HG03469 (cell line): ENCODE results near the gene DCDC1.

Source experiments
- ATAC-seq: cut with Tn5 transposase; IDR thresholded peaks from one replicate; pipeline ENCODE4 v1.9.1; 2021; ENCODE audit warnings: mild to moderate bottlenecking, moderate library complexity, moderate number of reproducible peaks; ENCODE audit not compliant: unreplicated experiment

Gene DCDC1

GRCh38 chr11:31110830-31111229, 258.7 kb downstream of the DCDC1 start:
- no peak for ATAC-seq

DNA sequence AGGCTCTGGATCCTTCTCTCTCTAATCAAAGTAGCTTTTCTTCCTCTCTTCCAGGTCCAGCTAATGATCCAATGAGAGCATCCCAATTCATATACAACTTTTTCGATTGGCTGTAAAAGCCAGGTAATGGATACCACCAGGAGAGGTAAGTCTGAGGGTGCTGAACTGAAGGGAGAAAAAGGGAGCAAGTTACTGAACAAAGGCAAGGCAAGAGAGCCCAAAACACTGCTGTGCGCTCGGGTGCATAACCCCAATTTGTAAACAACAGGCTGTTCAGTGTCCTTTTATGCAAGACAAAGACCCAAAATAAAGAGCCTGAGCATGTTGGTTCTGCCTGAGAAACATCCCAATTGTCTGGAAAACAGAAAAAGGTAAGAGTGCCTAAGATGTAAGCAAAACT, 260.1 kb downstream of the DCDC1 start:
- ATAC-seq = no peak

DNA sequence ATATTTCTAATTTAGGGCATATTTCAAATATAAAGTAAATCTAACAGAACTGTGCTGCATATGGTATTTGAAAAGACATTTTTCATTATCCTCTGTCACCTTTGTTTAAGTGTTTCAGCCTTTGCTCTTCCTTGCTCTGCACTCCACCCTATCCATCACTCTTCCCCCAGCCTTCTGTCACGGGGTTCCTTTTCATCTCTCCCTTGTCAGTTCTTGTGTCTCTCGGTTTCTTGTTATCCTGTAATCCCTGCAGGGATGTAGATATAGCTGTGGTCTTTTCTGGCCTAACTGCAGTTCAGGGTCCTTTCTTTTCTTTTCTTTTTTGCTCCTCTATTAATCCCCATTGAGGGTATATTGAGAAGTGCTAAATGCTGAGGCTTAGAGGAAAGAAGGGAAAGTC, 261.9 kb downstream of the DCDC1 start:
- no peak for ATAC-seq

DNA sequence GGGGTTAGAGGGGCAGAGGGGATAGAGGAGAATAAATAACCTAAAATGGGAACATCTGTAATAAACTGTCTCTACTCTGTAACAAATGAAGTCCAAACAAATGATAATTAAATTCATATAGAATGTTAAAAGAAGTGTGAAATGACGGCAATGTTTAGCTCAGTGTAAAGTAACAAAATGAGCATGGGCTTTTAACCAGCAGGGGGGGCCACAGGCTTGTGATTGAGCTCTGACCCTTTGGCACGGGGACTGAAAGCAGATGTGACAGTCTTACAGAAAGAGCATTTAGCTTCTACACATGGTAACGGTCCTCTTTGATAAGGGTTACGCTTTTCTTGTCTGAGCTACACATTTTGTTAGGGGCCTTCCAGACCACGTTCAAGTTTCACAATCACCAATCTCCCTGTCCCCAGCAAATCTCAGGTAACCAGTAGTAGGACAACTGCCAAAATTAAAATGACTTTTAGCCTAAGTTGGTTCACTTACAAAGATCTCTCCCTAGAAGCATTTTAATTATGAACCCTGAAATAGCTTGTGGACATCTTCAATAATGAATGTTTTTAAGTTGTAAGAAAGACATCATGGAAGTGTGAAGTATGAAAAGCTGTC, 262.5 kb downstream of the DCDC1 start:
- peak; percentile 95 for ATAC-seq

- no peak for ATAC-seq
These were observed 263.2 kb downstream of the DCDC1 start for GRCh38 chr11:31106326-31106725.

DNA sequence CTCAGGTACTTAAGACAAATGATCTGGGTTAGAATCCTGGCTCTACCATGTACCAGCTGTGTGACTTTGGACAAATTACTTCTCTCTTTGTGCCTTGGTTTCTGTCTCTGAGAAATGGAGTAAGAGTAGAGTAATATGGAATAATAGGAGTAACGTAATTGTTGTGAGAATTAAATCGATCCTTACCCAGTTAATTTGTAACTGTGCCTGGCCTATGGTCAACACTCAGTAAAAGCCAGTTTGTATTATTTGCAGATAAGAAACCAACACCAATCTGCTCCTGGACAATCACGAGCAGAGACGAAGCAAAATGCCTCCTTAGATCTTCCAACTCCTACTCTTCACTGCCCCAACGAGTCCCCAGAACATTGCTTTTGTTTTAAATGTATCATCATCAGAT, 266.7 kb downstream of the DCDC1 start:
- ATAC-seq = no peak

GRCh38 chr11:31102316-31102715, 267.2 kb downstream of the DCDC1 start:
- ATAC-seq = no peak

DNA sequence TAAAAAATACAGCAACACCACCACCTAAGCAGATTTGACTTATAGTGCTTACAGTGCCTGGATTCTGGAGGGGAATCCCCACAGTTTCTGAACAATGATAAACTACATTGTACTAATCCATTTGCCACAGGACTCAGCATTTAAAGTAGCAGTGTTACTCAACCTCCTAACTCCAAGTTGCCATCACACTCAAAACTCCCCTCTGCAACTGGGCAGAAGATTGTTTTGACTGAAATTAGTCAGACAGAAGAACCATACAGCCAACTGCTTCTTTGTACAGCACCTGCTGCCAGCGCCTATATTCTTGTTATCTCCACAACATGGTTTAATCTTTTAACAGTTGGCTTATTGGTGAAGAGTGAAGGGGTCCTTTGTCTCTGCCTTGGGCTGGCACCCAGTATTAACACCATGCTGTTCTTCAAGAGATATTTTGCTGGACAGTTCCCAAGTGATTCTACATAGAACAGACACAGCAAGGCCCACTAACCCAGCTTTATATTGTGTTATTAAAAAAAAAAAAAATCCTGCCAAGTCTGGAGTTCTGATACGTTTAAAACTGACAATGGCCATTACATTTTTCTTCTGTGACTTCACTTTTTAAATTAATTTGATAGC, 273.2 kb downstream of the DCDC1 start:
- no peak for ATAC-seq

GRCh38 chr11:31092638-31093037, 276.9 kb downstream of the DCDC1 start:
- no peak for ATAC-seq

DNA sequence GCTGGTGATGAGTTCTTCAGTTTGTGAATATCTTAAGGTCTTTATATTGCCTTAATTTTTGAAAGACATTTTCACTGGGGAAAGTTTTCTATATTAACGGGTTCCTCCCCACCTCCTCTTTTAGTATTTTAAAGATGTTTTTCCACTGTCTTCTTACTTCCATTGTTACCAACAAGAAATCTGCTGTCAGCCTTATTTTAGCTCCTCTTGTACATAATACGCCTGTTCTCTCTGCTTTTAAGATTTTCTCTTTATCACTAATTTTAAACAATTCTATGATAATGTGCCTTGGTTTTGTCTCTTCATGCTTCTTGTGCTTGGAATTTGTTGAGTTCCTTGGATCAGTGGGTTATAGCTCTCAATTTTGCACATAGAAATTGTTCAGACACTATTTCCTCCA, 280.4 kb downstream of the DCDC1 start:
- no peak for ATAC-seq

- no peak for ATAC-seq
These were observed 299.9 kb downstream of the DCDC1 start for GRCh38 chr11:31069447-31070205.

GRCh38 chr11:31060880-31061279, 308.7 kb downstream of the DCDC1 start:
- ATAC-seq = no peak

GRCh38 chr11:31059529-31059928, 310.0 kb downstream of the DCDC1 start:
- no peak for ATAC-seq

DNA sequence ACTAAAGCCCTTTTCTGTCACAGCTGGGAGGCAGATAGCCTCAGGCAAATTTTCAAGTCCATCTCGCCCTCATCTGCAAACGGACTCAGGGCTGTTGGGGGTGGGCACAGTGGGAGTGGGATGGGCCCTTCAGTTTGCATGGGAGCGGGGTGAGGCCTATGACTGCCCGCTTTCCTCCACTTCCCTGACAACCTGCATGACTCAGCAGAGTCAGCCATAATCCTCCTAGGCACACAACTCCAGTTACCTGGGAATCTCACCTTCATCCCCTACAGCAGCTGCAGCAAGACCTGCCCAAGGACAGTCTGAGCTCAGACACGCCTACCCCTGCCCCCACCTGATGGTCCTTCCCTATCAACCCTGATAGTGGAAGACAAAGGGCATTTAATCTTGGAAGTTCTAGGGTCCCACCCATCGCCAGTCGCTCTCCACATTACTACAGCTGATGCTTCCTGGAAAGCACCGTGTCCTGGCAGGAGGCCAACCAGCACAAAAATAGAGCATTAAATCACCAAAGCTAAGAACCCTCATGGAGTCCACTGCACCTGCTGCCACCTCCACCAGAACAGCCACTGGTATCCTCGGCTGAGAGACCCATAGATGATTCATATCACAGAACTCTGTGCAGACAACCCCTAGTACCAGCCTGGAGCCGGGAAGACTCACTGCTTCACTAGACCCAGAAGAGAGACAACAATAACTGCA, 319.3 kb downstream of the DCDC1 start:
- ATAC-seq = no peak

DNA sequence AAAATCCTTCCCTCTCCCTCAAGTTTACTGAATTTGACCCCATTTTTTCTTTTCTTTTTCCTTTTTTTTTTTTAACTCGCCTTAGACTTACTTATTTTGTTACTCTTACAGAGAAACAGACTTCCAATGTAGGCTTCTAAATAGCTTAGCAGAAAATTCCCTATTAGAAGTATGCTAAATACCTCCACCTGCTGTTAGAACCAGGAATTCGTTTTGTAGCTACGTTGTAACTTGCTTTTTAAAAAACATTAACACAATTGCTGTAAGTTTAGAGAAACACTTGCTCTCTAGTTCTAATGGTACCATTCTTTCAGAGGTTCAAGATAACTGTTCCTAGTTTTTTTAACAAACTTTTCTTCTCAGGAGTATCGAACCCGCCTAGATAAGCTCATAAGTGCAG, 324.2 kb downstream of the DCDC1 start:
- ATAC-seq = no peak

DNA sequence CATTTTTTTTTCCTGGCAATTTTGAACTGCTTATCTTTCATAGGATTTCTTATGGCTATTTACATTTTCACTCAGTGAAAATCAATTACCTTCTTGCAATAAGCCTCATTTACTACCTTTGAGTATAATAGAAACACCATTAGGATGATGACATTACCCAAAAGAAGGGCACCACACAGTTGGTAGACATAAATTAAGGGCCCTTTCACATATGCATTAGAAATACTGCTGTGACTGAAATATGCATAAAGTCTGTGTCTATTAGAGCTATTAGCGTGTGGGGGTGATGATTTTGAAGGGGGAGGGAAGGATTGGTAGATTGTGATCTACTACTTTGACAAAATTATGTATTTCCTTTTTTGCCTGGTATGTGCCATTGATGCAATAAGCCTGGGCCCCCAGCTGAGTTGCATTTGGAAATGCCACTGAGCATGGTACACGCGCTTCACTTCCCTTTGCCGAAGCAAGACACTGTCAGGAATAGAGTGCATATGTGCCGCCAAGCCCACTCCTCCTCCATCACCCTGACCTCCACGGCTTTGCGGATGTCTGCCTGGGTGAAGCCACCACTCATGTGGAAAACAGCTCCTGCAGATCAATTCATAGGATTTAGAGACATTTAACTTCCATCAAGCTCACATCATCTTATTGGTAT, 339.3 kb downstream of the DCDC1 start:
- ATAC-seq = no peak

DNA sequence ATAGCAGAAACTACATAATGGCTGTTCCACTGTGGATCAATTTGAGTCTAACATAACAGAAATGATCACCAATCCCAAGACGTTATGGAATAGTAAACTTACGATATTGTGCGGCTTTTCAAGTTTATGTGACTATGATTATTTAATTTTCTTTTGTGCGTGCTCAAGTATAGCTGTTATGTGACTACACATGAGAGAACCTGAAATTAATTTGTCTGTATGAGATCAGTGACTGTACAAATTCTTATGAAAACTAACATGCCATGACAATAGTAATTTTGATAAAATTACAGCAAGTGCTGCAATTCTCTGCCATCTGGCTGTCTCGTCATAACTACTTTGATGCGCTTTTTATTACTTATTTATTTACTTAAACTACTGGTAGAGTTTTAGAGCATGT, 343.2 kb downstream of the DCDC1 start:
- no peak for ATAC-seq

- ATAC-seq = no peak
These were observed 347.5 kb downstream of the DCDC1 start for GRCh38 chr11:31022080-31022479.

DNA sequence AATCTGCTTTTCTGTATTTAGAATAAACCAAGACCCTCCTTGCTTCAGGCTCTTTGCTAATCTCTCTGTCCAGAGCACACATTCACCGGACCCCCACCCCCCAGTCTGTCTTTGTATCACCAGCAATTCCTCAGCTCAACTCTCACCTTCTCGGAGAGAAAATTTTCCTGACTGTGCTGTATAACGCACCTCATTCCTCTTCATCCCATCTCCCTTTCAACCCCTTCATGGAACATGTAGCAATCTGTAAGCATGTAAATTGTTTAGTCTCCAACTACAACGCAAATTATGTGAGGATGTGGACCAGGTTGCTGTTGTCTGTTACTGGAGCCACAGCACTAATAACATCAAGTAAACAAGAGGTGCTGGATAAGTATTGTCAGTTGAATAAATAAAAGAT, 349.8 kb downstream of the DCDC1 start:
- no peak for ATAC-seq

DNA sequence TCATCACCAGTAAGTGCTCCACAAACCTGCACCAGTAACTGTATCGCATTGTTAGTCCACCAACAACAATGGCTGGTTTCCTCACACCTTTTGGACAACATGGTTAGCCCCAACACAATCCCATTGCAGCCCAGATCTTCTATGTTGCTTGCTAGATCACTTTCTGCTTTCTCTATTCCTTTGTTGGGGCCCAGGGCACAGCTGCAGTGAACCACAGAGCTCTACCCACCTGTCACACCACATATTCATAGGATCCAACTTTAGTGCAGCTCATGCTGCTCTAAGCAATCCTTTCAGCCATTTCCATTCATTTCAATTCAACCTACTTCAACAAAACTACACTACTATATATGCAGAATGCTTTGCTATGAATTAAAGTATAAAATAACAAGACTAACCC, 364.3 kb downstream of the DCDC1 start:
- ATAC-seq = no peak

DNA sequence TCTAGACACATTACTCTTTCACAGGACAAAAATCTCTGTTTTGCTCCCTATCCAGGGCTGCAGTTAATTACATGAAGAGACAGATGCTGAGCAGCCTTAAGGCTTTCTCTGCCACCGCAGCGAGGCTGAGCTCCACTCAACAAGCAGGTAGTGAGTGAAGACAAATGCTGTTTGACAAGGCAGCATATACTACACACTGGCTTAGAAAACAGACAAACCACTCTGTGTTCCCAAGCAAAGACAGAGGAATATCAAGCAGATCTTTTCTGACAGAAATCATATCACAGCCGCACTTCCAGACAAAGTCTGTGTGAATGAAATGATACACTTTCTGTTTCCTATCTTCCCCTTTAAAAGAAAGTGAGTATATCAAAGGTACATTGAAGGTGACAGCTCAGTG, 368.1 kb downstream of the DCDC1 start:
- ATAC-seq = no peak
